Kidney (tissue), 14 donors: ENCODE results near the gene PCBP2. TPM values are rescaled to one million over a fixed set of nuclear protein-coding genes. Genes with fewer than 3 reads are reported as not detected.

Source experiments
- DNase-seq, 5 donors: peaks; one replicate each; pipeline ENCODE4 v3.0.0-alpha.2; 2013 to 2020
- FAIRE-seq: peaks from 2 replicates; lab custom pipeline; 2012; peaks lifted over from hg19 to GRCh38; lab: Jason Lieb, UNC
- H3K27ac ChIP-seq, 2 donors: one replicate each; pipeline ENCODE4 v1.7.0; 2013; ENCODE audit warnings: low read depth in 2 of 2, low read length in 2 of 2, inconsistent platforms in 1 of 2
- H3K27me3 ChIP-seq: one replicate; pipeline ENCODE4 v1.7.1; 2013; ENCODE audit warnings: low read length, inconsistent platforms; ENCODE audit not compliant: control insufficient read depth, insufficient read depth
- H3K36me3 ChIP-seq, 3 donors: one replicate each; pipeline versions ENCODE4 v1.7.0 to v1.7.1; 2013; ENCODE audit warnings: low read length in 3 of 3, control low read depth in 1 of 3, inconsistent platforms in 1 of 3; ENCODE audit not compliant: insufficient read depth in 3 of 3, control insufficient read depth in 2 of 3
- H3K4me1 ChIP-seq, 3 donors: one replicate each; pipeline versions ENCODE4 v1.7.0 to v1.7.1; 2013; ENCODE audit warnings: low read length in 3 of 3, inconsistent platforms in 1 of 3, low read depth in 1 of 3; ENCODE audit not compliant: control insufficient read depth in 2 of 3, insufficient read depth in 2 of 3
- H3K4me3 ChIP-seq, 3 donors: one replicate each; pipeline versions ENCODE4 v1.7.0 to v1.8.1; 2013; ENCODE audit warnings: low read length in 3 of 3, control low read depth in 1 of 3, inconsistent platforms in 1 of 3
- H3K9ac ChIP-seq, 3 donors: one replicate each; pipeline versions ENCODE4 v1.7.0 to v1.7.1; 2013; ENCODE audit warnings: low read length in 3 of 3, control low read depth in 1 of 3, inconsistent platforms in 1 of 3
- H3K9me3 ChIP-seq, 3 donors: one replicate each; pipeline versions ENCODE4 v1.7.0 to v1.7.1; 2013; ENCODE audit warnings: low read length in 3 of 3, control low read depth in 1 of 3, inconsistent platforms in 1 of 3; ENCODE audit not compliant: control insufficient read depth in 2 of 3, insufficient read depth in 1 of 3
- CTCF ChIP-seq: IDR thresholded peaks from 3 replicates; pipeline ENCODE4 v1.5.1; 2012; ENCODE audit warnings: mild to moderate bottlenecking, moderate library complexity, borderline replicate concordance; ENCODE audit not compliant: insufficient read depth; ENCODE audit errors: extremely low read depth
- intact Hi-C: fragments of 100-400 bp; cut with DNase I; formaldehyde crosslinking; loops from one replicate; pipeline ENCODE4 v1.11.1; 2022
- polyA plus RNA-seq: library from polyadenylated mRNA; stranded (reverse); fragments of 350-450 nt; fragmentation: Illumina TruSeq; extraction: RNeasy Lipid Tissue Mini Kit (QIAGEN cat#74804); gene quantifications from one replicate; pipeline ENCODE4 v1.2.3, GENCODE V29; 2014; ENCODE audit warnings: low read depth, low replicate concordance; ENCODE audit not compliant: insufficient read depth
- total RNA-seq: library from RNA; stranded (reverse); fragmentation: NEBNext Ultra II Directional; extraction: Animal tissue kit (Norgen Biotek cat#: 25700); gene quantifications from one replicate; pipeline ENCODE4 v1.2.1, GENCODE V29; 2021
- donor health status: control.
- donor health status: control.
- donor health status: control.
- donor health status: control.
- donor health status: control.
- donor health status: DM: yes; HTN: yes; CAD: no.
- donor health status: Normal renal cell carcinoma (clear cell type).

Gene PCBP2
- total and polyA plus RNA-seq, 2 donors from 2014 or later: 597 to 732 TPM

GRCh38 chr12:53481939-53482586 is 30.2 kb downstream of the PCBP2 start:
- H3K27ac ChIP-seq: no peak overlapping the region
- FAIRE-seq: no peak

GRCh38 chr12:53482626-53483168 is 30.8 kb downstream of the PCBP2 start:
- Histone ChIP-seq H3K9me3 (no peaks in the 10 kb centered on the region), H3K4me1 (no peaks in the 10 kb centered on the region), H3K27me3 (no peaks in the 10 kb centered on the region), H3K27ac (no peak overlapping the region), H3K36me3 (peaks cover 13 to 56% (median 35%) of the 10 kb centered on the region in 3 donors), H3K9ac (no peak overlapping the region), H3K4me3 (no peak overlapping the region)
- FAIRE-seq (no peak), DNase-seq (peak in 2 of 5 donors; percentile 60 to 80)
- intact Hi-C loops: no loop called here
- no peak for TF ChIP-seq CTCF

More at GRCh38 chr12:53481939-53482586, 30.2 kb downstream of the PCBP2 start:
- Histone ChIP-seq H3K4me3 (no peak overlapping the region), H3K9me3 (no peaks in the 10 kb centered on the region), H3K27me3 (no peaks in the 10 kb centered on the region), H3K4me1 (no peaks in the 10 kb centered on the region), H3K36me3 (peaks cover 13 to 60% (median 36%) of the 10 kb centered on the region in 3 donors), H3K9ac (no peak overlapping the region)
- TF ChIP-seq CTCF: no peak
- DNase-seq: peak in 1 of 5 donors; percentile 56
- intact Hi-C loops: no loop called here

GRCh38 chr12:53483225-53483978 is 31.5 kb downstream of the PCBP2 start:
- peak overlapping the region in 1 of 2 donors; percentile 28 for H3K27ac ChIP-seq
- DNase-seq (peak in 1 of 5 donors; percentile 42), FAIRE-seq (no peak)
- no peak overlapping the region for H3K4me3 ChIP-seq
- no peaks in the 10 kb centered on the region for H3K4me1 ChIP-seq
- H3K9me3 ChIP-seq: no peaks in the 10 kb centered on the region
- TF ChIP-seq CTCF: no peak
- H3K36me3 ChIP-seq: peaks cover 11 to 51% (median 33%) of the 10 kb centered on the region in 3 donors
- H3K27me3 ChIP-seq: no peaks in the 10 kb centered on the region
- H3K9ac ChIP-seq: no peak overlapping the region
- intact Hi-C loops: no loop called here
